Osteocyte (in vitro differentiated cells): ENCODE measurements around the gene BUB1B. TPM values are rescaled to one million over a fixed set of nuclear protein-coding genes. Genes with fewer than 3 reads are reported as not detected.

ENCODE experiments used
- DNase-seq: peaks from one replicate; pipeline ENCODE4 v3.0.0; 2021; ENCODE audit warnings: mixed read lengths; ENCODE audit not compliant: unreplicated experiment; ENCODE audit errors: extremely low spot score
- H3K27ac Mint-ChIP-seq: one replicate; pipeline ENCODE4 v1.8.0; 2021; ENCODE audit warnings: mild to moderate bottlenecking, mixed read lengths; ENCODE audit not compliant: unreplicated experiment
- H3K27me3 Mint-ChIP-seq: one replicate; pipeline ENCODE4 v1.8.0; 2021; ENCODE audit warnings: mixed read lengths; ENCODE audit not compliant: unreplicated experiment
- H3K36me3 Mint-ChIP-seq: one replicate; pipeline ENCODE4 v1.8.0; 2021; ENCODE audit warnings: mixed read lengths; ENCODE audit not compliant: unreplicated experiment
- H3K4me1 Mint-ChIP-seq: one replicate; pipeline ENCODE4 v1.8.0; 2021; ENCODE audit warnings: mixed read lengths; ENCODE audit not compliant: unreplicated experiment
- H3K4me3 Mint-ChIP-seq: one replicate; pipeline ENCODE4 v1.8.0; 2021; ENCODE audit warnings: mild to moderate bottlenecking, moderate library complexity, mixed read lengths; ENCODE audit not compliant: unreplicated experiment
- H3K9me3 Mint-ChIP-seq: one replicate; pipeline ENCODE4 v1.8.0; 2021; ENCODE audit warnings: mixed read lengths; ENCODE audit not compliant: unreplicated experiment
- total RNA-seq: library from RNA; stranded (reverse); gene quantifications from 2 replicates; pipeline ENCODE4 v1.2.1, GENCODE V29; 2021
- TF ChIP-seq, protein P1 (sequence below): fragments of 200-600 bp; sonication (generic); IDR thresholded peaks from 2 replicates; pipeline ENCODE4 v1.5.0; 2021; ENCODE audit warnings: antibody characterized with exemption, mild to moderate bottlenecking, moderate library complexity

Gene BUB1B
- total RNA-seq, 1 donor from 2014 or later, result 8.5 TPM

DNA sequence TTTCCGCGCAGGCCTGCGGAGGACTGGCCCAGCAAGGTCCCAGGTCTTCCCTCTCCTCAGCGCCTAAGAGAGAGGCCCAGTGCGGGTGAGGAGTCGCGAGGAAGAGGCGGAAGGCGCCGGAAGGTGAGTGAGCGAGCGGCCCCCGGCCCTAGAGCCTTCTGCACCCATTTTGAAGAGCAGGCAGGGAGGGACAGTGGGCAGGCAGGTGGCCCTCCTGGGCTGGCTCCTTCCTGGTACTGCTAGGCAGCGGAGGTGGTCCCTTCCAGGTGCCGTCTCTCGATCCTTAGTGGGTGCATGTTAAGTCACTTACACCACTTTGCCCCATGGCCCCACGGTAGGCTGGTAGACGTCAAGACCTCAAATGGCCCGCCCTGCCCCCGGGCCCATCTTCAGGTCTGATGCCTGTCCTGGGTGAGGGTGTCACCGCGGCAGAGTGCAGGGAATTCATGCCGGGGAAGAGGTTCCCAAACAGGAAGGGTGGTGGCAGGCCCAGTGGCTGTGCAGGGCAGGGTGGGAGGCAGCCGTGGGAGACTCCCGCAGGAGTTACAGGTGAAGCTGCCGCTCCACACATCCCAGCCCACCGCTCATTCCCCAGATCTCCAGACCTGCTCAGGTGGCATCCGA lies 92.4 kb downstream of the BUB1B start:
- H3K36me3 Mint-ChIP-seq, result no peaks in the 10 kb centered on the region
- no peak overlapping the region for H3K27ac Mint-ChIP-seq
- H3K27me3 Mint-ChIP-seq, result peaks cover 15% of the 10 kb centered on the region
- peaks cover 15% of the 10 kb centered on the region for H3K4me1 Mint-ChIP-seq
- TF ChIP-seq, protein P1, sequence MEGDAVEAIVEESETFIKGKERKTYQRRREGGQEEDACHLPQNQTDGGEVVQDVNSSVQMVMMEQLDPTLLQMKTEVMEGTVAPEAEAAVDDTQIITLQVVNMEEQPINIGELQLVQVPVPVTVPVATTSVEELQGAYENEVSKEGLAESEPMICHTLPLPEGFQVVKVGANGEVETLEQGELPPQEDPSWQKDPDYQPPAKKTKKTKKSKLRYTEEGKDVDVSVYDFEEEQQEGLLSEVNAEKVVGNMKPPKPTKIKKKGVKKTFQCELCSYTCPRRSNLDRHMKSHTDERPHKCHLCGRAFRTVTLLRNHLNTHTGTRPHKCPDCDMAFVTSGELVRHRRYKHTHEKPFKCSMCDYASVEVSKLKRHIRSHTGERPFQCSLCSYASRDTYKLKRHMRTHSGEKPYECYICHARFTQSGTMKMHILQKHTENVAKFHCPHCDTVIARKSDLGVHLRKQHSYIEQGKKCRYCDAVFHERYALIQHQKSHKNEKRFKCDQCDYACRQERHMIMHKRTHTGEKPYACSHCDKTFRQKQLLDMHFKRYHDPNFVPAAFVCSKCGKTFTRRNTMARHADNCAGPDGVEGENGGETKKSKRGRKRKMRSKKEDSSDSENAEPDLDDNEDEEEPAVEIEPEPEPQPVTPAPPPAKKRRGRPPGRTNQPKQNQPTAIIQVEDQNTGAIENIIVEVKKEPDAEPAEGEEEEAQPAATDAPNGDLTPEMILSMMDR, result no peak
- H3K4me3 Mint-ChIP-seq, result peak overlapping the region; percentile 55
- H3K9me3 Mint-ChIP-seq, result no peaks in the 10 kb centered on the region
- no peak for DNase-seq

DNA sequence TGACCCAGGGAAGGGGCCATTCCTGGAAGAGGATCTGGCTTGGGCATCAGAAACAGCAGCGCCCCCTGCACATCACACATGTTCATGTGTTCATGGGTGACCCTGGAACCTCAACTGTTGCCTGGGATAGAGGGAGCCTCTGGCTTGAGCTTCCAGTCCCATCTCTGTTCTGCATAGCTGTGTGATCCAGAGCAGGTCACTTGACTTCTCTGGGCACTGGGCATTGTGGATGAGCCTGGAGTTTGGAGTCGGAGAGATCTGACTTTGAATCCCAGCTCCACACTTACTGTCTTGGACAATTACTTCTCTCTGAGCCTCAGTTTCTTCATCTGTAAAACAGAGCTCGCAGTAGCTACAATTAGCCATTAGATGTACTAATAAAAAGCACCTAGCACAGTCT lies 93.6 kb downstream of the BUB1B start:
- no peak overlapping the region for H3K4me3 Mint-ChIP-seq

DNA sequence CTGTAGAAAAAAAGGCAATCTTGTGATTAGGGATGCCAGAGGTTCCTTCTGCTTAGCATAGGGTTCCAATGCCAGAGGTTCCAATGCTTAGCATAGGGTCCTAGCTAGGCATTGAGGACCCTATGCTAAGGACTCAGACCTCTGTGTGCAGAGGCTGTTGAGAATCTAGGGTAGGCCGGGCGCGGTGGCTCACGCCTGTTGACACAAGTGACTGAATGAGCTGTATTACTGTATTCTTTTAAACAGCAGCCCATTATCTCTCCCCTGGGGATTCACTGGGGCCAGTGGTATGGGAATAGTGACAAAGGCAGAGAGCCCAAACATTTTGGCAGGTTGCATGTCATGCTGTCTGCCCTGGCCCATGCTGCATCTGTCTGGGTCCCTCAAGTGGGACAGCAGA lies 94.2 kb downstream of the BUB1B start:
- Mint-ChIP-seq H3K27me3 (peaks cover 15% of the 10 kb centered on the region), H3K27ac (no peak overlapping the region), H3K9me3 (no peaks in the 10 kb centered on the region), H3K4me3 (no peak overlapping the region), H3K4me1 (peaks cover 25% of the 10 kb centered on the region), H3K36me3 (no peaks in the 10 kb centered on the region)
- TF ChIP-seq, protein P1, result no peak
- no peak for DNase-seq

More for the DNA sequence above, 93.6 kb downstream of the BUB1B start:
- H3K9me3 Mint-ChIP-seq, result no peaks in the 10 kb centered on the region
- no peaks in the 10 kb centered on the region for H3K36me3 Mint-ChIP-seq
- H3K27me3 Mint-ChIP-seq, result peaks cover 15% of the 10 kb centered on the region
- TF ChIP-seq, protein P1, result no peak
- no peak overlapping the region for H3K27ac Mint-ChIP-seq
- DNase-seq, result no peak
- H3K4me1 Mint-ChIP-seq, result peaks cover 25% of the 10 kb centered on the region

DNA sequence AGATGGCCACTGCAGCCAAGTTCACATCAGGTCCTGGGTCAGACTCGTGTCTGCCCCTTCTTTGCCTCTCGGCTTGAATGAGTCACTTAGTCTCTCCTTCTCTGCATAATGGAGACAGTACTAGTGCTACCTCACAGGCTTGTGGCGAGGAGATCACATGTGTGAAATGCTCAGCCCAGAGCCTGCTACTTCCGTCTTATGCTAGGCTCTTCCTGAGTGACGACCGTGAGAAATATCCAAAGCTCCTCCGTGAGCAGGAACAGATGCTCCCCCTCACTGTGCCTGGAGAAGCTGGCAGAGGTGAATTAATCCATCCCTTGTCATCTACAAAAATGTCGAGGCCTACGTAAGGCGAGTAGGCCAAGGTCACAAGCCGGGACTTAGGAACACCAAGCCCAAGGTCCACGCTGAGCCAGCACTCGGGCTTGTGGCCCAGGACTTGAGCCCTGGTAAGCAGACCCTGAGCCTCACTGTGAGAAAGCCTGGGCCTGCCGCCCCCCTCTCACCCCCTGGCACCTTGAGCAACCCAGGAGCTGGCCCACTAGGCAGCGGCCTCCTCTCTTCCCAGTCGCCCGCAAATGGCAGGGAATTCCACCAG lies 95.9 kb downstream of the BUB1B start:
- Mint-ChIP-seq H3K36me3 (no peaks in the 10 kb centered on the region), H3K27me3 (peaks cover 11% of the 10 kb centered on the region), H3K4me3 (no peak overlapping the region), H3K9me3 (no peaks in the 10 kb centered on the region), H3K4me1 (peaks cover 25% of the 10 kb centered on the region), H3K27ac (no peak overlapping the region)
- no peak for DNase-seq
- TF ChIP-seq, protein P1, result no peak

DNA sequence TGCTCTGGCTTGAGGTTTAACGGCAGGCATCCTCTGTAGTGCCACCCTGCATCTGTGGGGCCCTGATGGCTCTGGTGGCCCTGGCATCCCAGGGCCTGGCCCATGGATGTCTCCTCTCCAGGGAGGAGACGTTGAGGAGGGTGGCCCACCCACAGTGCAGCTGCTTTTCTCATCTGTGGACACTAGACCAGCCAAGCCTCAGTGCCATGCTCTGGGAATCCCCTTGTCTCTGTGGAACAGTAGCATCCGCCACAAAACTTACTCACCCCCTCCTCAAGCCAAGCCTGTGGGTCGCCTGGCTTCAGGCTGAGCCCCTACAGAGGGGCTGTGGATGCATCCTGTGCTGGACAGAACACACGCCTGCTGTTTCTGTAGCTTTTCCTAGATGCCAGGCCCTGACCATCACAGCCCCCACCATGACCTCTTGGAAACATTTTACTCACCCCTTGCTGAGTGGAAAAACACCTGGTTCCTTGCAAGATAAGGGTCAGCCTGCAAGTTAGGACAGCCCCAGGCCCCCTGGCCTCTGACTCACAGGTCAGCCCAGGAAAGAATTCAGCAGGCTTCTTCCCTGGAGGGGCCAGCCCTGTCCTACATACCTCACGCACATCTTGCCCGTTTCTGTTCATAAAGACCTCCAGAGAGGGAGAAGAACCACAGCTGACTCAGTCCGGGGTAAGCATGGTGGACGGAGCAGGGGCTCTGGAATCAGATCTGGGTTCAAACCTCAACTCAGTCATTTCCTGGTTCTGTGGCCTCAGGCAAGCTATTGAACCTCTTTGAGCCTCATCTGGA lies 97.0 kb downstream of the BUB1B start:
- TF ChIP-seq, protein P1, result no peak
- Mint-ChIP-seq H3K9me3 (no peaks in the 10 kb centered on the region), H3K4me1 (peaks cover 26% of the 10 kb centered on the region), H3K4me3 (no peak overlapping the region), H3K36me3 (no peaks in the 10 kb centered on the region), H3K27me3 (peaks cover 11% of the 10 kb centered on the region), H3K27ac (no peak overlapping the region)
- DNase-seq, result no peak
